Activated B cell treated with CpG ODN at 0.5 μM for 24 hours (primary cell): Measurements from ENCODE around the gene ARHGEF38. TPM values are rescaled to one million over a fixed set of nuclear protein-coding genes. Genes with fewer than 3 reads are reported as not detected.

ENCODE experiments used
- ATAC-seq: fragments of 200-7000 bp; cut with Tn5 transposase; one replicate; pipeline ENCODE4 v1.10.0; 2021; ENCODE audit warnings: low read depth, mild to moderate bottlenecking, moderate library complexity
- CTCF ChIA-PET: fragments of 350-600 bp; sonication (Branson Sonifier 250); formaldehyde crosslinking; loops from one replicate; lab custom pipeline; 2021; ENCODE audit warnings: antibody characterized with exemption; lab: Charles Lee
- POLR2A ChIA-PET: fragments of 350-600 bp; sonication (Branson Sonifier 250); formaldehyde crosslinking; loops from one replicate; lab custom pipeline; 2021; ENCODE audit warnings: antibody characterized with exemption; lab: Charles Lee
- DNase-seq: peaks from one replicate; pipeline ENCODE4 v3.0.0; 2022
- H3K27ac Mint-ChIP-seq: one replicate; pipeline ENCODE4 v1.8.0; 2020; ENCODE audit warnings: mixed read lengths
- H3K27me3 Mint-ChIP-seq: one replicate; pipeline ENCODE4 v1.8.0; 2021; ENCODE audit warnings: mixed read lengths
- H3K36me3 Mint-ChIP-seq: one replicate; pipeline ENCODE4 v1.8.0; 2021; ENCODE audit warnings: low read depth, mixed read lengths
- H3K4me1 Mint-ChIP-seq: one replicate; pipeline ENCODE4 v1.8.0; 2021; ENCODE audit warnings: mixed read lengths
- H3K4me3 Mint-ChIP-seq: one replicate; pipeline ENCODE4 v1.8.0; 2020; ENCODE audit warnings: mild to moderate bottlenecking, mixed read lengths
- H3K9me3 Mint-ChIP-seq: one replicate; pipeline ENCODE4 v1.8.0; 2020; ENCODE audit warnings: mixed read lengths
- intact Hi-C: fragments of 100-400 bp; cut with micrococcal nuclease; formaldehyde crosslinking; loops from one replicate; pipeline ENCODE4 v1.15.1; 2024
- total RNA-seq: library from RNA; stranded (reverse); gene quantifications from 2 replicates; pipeline ENCODE4 v1.2.3, GENCODE V29; 2022
- TF ChIP-seq, protein P1 (sequence below): fragments of 200-600 bp; IDR thresholded peaks from one replicate; pipeline ENCODE4 v1.8.0; 2022; ENCODE audit warnings: antibody characterized with exemption, mild to moderate bottlenecking

ARHGEF38 gene
- total RNA-seq, 1 donor from 2014 or later, result not detected

DNA sequence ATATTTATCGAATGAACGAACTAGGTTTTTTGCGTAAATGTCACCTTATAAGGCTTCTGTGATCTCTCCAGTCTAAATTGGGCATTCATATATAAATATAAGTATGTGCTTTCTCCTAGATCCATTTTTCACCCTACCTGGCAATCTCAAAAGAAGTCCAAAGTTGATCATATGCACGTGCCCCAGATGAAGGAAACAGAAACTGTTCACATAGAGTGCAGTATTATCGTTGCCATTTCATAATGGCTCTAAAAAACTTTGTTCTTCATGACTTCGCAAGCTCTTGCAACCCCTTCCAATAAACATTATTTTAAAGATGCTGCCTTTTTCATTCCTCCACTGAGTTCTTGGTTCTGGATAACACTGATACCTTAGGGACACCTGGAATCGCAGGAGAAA is 155.4 kb downstream of the ARHGEF38 start:
- Mint-ChIP-seq H3K36me3 (peaks cover 11% of the 10 kb centered on the region), H3K27ac (peak overlapping the region; percentile 94), H3K9me3 (no peaks in the 10 kb centered on the region), H3K27me3 (no peaks in the 10 kb centered on the region), H3K4me3 (peak overlapping the region; percentile 99), H3K4me1 (peaks cover 27% of the 10 kb centered on the region)
- ChIA-PET POLR2A (interaction anchor here (1.5 to 2.3 kb wide), 2 partner anchors 9 to 234 kb away, joined by 5 to 6 read pairs; partner anchors contain the start of gene PPA2), CTCF (no interaction called here)
- intact Hi-C loops, result loop anchor here (1.0 to 2.0 kb wide), 7 partner anchors 11 to 647 kb away; partner anchors contain the start of genes AIMP1, PPA2, TBCK and TET2
- TF ChIP-seq, protein P1, sequence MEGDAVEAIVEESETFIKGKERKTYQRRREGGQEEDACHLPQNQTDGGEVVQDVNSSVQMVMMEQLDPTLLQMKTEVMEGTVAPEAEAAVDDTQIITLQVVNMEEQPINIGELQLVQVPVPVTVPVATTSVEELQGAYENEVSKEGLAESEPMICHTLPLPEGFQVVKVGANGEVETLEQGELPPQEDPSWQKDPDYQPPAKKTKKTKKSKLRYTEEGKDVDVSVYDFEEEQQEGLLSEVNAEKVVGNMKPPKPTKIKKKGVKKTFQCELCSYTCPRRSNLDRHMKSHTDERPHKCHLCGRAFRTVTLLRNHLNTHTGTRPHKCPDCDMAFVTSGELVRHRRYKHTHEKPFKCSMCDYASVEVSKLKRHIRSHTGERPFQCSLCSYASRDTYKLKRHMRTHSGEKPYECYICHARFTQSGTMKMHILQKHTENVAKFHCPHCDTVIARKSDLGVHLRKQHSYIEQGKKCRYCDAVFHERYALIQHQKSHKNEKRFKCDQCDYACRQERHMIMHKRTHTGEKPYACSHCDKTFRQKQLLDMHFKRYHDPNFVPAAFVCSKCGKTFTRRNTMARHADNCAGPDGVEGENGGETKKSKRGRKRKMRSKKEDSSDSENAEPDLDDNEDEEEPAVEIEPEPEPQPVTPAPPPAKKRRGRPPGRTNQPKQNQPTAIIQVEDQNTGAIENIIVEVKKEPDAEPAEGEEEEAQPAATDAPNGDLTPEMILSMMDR, result no peak
- DNase-seq, result no peak
- no peak for ATAC-seq

DNA sequence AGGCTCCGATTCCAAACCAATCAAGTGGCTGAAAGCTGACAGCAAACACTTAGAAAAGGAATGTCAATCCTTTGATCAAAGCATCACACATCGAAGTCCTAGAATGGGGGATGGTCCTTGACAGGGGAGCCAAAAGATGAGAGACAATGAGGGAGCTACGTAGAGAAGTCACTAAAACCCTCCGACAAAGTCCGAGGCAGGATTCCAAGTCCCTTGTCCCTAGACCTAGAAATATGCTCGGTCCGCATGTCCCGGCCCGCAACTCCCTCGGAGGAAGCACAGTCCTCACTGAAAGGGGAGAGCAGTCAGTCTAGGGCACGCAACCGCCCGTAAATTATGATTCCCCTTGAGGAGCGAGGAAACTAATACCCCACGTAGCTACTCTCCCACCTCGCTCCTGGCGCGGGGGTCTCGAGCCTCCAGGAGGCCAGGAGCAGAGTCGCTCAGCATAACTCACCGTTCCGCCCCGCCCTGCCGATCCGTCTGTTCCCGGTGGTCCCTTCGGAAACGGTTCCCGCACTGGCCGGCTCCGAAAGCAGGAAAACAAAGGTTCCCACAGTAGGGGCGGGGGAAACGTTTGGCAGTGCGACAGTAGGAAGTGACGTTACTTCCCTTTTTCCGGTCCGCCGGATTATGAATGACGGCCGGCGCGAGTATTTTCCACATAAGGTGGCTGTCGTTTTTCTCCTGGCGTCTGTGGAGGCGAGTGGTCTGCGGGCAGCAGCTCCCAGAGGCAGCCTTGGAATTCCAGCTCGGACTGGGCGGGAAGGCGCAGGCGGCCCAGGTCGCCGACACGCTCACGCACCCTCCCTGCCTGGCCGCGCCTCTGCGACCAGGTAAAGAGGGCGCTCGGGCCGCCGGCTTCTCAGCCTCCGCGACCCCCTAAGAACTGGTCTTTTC is 156.0 kb downstream of the ARHGEF38 start, which contains the start of the genes GSTCD and INTS12:
Gene GSTCD, plus strand, starts transcription at position 604 of the 900 bp plus-strand sequence. CDS start 8,830 bp downstream, outside the sequence.
Gene INTS12, minus strand, starts transcription at position 509 of the 900 bp plus-strand sequence. CDS start 8,684 bp downstream, outside the sequence.
- H3K27me3 Mint-ChIP-seq, result no peaks in the 10 kb centered on the region
- ChIA-PET CTCF (no interaction called here), POLR2A (interaction anchor here (0.7 to 2.3 kb wide), 3 partner anchors 9 to 655 kb away, joined by 3 to 6 read pairs (median 5); partner anchors contain the start of gene PPA2)
- peak within 1 kb of the TSS; percentile 94 for H3K27ac Mint-ChIP-seq
- H3K4me1 Mint-ChIP-seq, result peaks cover 27% of the 10 kb centered on the region
- peaks cover 11% of the 10 kb centered on the region for H3K36me3 Mint-ChIP-seq
- peak within 1 kb of the TSS; percentile 99 for H3K4me3 Mint-ChIP-seq
- intact Hi-C loops, result loop anchor here (1.0 to 2.0 kb wide), 7 partner anchors 12 to 648 kb away; partner anchors contain the start of genes AIMP1, PPA2, TBCK and TET2
- TF ChIP-seq, protein P1, result no peak
- peak; percentile 83 for DNase-seq
- ATAC-seq, result peak; percentile 95
- H3K9me3 Mint-ChIP-seq, result no peaks in the 10 kb centered on the region

DNA sequence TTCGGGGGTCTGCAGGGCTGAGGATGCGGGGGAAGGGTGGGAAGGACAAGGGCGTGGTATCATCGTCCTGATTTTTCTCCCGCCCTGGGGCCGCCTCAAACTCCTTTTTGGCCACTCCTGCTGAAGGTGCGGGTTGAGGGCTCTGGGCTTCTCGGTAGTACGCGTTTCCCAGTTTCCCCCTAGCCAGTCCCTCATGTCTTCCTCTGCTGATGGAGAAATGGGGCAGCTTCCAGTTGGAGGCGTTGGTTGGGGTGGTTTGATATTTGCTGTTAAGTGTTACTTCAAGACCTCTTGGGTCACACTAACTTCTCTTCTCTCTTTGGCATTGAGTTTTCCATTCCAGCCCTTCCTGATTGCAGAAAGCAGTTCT is 156.6 kb downstream of the ARHGEF38 start:
- TF ChIP-seq, protein P1, result no peak
- H3K4me1 Mint-ChIP-seq, result peaks cover 31% of the 10 kb centered on the region
- intact Hi-C loops, result loop anchor here (2.0 kb wide), 3 partner anchors 200 to 648 kb away; no protein-coding TSS in a partner anchor
- CTCF ChIA-PET, result no interaction called here
- no peaks in the 10 kb centered on the region for H3K27me3 Mint-ChIP-seq
- peaks cover 11% of the 10 kb centered on the region for H3K36me3 Mint-ChIP-seq
- ATAC-seq (peak; percentile 18), DNase-seq (no peak)
- H3K27ac Mint-ChIP-seq, result peak overlapping the region; percentile 94
- POLR2A ChIA-PET, result interaction anchor here (0.7 to 2.3 kb wide), 3 partner anchors 10 to 655 kb away, joined by 3 to 6 read pairs (median 5); partner anchors contain the start of gene PPA2
- H3K9me3 Mint-ChIP-seq, result no peaks in the 10 kb centered on the region
- H3K4me3 Mint-ChIP-seq, result peak overlapping the region; percentile 99

DNA sequence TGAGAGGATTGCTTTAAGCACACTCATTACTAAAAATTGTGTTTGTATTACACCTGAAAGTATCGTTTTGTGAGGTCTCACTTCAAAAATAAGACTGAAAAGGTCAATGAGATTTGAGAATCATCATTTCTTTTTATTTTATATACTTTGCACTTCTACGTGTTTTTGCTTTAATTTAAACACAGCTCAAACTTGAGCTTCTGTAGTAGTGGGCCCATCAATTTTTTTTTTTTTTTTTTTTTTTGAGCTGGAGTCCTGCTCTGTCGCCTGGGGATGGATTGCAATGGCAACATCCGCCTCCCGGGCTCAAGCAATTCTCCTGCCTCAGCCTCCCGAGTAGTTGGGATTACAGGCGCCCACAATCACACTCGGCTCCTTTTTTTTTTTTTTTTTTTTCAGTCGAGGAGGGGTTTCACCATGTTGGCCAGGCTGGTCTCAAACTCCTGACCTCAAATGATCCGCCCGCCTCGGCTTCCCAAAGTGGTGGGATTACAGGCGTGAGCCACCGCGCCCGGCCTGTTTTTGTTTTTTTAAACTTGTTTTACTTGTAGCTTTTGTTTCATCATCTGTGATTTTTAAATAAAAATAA is 157.7 kb downstream of the ARHGEF38 start:
- no peaks in the 10 kb centered on the region for H3K9me3 Mint-ChIP-seq
- DNase-seq (no peak), ATAC-seq (no peak)
- peaks cover 38% of the 10 kb centered on the region for H3K4me1 Mint-ChIP-seq
- TF ChIP-seq, protein P1, result no peak
- H3K36me3 Mint-ChIP-seq, result peaks cover 11% of the 10 kb centered on the region
- POLR2A ChIA-PET, result no interaction called here
- H3K4me3 Mint-ChIP-seq, result peak overlapping the region; percentile 99
- intact Hi-C loops, result no loop called here
- no peak overlapping the region for H3K27ac Mint-ChIP-seq
- CTCF ChIA-PET, result interaction anchor here (0.9 kb wide), 1 partner anchor 237 kb away, joined by 3 read pairs; no protein-coding TSS in a partner anchor
- no peaks in the 10 kb centered on the region for H3K27me3 Mint-ChIP-seq
